HUDEP-2 (cell line): ENCODE measurements around the gene PPP2R5D.

Experiments
- DNase-seq, 76 experiments: peaks; one replicate each; lab custom pipeline; 2025; ENCODE audit not compliant: unreplicated experiment in 76 of 76; lab: John Stamatoyannopoulos, UW

PPP2R5D gene

GRCh38 chr6:43053545-43054205 is 69.3 kb downstream of the PPP2R5D start, which contains the start of gene CUL7:
CUL7 (minus strand) TSS chr6:43053851; CDS start chr6:43052788, 1,063 bp downstream.
- DNase-seq: peak in 75 of 76 experiments; percentile 42 to 97 (median 95)

- DNase-seq: peak in 2 of 76 experiments; percentile 8 to 32
These were observed 70.0 kb downstream of the PPP2R5D start for GRCh38 chr6:43054206-43054943.

GRCh38 chr6:43055966-43056365 is 71.6 kb downstream of the PPP2R5D start:
- DNase-seq: no peak

- peak in 17 of 76 experiments; percentile 5 to 54 (median 25) for DNase-seq
These were observed 74.2 kb downstream of the PPP2R5D start for GRCh38 chr6:43058531-43058930.

GRCh38 chr6:43059168-43060033 is 75.0 kb downstream of the PPP2R5D start, which contains the start of the genes KLC4 and MRPL2:
KLC4 (plus strand) TSS chr6:43059631; CDS start chr6:43061336, 1,705 bp downstream.
MRPL2 (minus strand) TSS chr6:43059434; CDS start chr6:43059381, 53 bp downstream.
- peak; percentile 87 to 100 (median 99) for DNase-seq

- DNase-seq: no peak
These were observed 75.8 kb downstream of the PPP2R5D start for GRCh38 chr6:43060034-43060754.

- no peak for DNase-seq
These were observed 76.6 kb downstream of the PPP2R5D start for GRCh38 chr6:43060755-43061633.

GRCh38 chr6:43061861-43062260 is 77.5 kb downstream of the PPP2R5D start:
- no peak for DNase-seq
